Activated naive CD8-positive, alpha-beta T cell treated with anti-CD3 and anti-CD28 coated beads, Interleukin-2, amount 50 U/mL, for 16 hours (primary cell): ENCODE data around the gene ADAMTS9.

Experiments used
- DNase-seq: peaks from one replicate; pipeline ENCODE4 v3.0.0-alpha.2; 2020; ENCODE audit warnings: low read depth, low spot score

ADAMTS9 gene

DNA sequence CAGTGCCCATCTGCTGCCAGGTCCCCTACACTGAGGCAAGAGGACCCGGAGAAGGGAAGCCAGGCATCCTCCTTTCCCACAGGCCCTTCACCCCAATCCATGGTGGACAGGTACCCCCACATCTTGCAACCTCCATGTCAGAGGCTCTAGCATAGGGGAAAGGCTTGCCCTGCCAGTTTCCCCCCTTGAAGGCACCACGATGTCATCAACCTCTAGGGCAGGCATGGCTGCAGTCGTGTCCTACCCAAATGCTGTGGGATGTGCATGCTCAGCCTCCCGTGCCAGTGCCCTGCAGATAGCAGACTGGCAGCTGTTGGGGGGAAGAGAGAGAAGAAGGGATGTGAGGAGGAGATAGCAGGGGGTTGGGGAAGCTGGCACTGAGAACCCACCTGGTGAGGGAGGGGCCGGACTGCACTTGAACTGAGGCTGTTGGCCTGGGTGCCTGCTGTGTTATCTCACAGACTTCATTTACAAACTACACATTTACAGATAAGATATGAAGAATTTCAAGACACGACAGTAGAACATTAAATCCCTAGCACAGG, 197.5 kb downstream of the ADAMTS9 start:
- no peak for DNase-seq

DNA sequence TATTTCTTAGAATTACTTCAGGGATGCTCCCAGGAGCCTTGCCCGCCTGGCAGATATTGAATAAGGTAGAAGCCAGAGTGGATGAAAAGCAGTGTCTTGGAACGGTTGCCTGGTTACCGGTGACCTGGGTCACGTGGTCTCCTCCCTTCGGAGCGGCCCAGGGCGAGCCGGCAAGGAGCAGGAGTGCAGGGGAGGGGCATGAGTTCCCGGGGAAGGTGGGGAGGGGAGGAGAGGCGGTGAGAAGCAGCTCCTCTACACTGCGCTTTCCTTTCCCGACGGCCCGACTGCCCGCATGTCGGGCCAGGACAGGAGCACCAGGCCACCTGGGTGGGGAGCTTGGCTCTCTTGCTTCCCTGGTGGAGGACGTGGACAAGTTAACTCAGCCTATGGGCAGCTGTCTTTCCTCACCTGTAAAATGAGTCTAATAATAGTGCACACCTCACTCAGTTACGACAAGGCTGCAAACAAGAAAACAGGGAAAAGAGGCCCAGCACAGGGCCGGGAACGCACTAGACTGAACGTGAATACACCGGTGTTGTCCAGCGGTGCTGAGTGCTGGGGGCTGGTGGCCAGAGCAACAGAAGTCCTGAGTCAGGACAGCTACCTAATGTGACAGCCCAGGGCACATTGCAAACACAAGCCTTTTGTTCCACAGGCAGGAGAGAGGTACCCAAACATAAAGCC, 198.3 kb downstream of the ADAMTS9 start:
- no peak for DNase-seq

DNA sequence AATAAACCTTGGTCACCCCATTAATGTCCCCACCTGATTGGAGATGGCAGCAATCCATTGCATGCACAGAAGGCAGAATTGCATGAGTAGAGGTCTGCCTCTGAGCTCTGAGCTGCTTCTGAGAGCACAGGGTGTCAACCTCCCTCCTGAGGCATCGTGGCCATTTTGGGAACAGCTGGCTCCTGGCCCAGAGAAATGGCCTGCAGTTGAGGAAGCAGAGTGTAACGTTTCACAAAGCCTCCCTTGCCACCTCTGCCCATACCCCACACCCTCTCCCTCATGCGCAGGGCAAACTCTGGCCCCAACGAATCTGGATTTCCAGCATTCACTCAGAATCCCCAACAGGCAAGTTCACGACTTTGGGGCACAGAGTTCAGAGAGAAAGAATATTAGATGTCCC, 198.9 kb downstream of the ADAMTS9 start:
- DNase-seq = no peak

DNA sequence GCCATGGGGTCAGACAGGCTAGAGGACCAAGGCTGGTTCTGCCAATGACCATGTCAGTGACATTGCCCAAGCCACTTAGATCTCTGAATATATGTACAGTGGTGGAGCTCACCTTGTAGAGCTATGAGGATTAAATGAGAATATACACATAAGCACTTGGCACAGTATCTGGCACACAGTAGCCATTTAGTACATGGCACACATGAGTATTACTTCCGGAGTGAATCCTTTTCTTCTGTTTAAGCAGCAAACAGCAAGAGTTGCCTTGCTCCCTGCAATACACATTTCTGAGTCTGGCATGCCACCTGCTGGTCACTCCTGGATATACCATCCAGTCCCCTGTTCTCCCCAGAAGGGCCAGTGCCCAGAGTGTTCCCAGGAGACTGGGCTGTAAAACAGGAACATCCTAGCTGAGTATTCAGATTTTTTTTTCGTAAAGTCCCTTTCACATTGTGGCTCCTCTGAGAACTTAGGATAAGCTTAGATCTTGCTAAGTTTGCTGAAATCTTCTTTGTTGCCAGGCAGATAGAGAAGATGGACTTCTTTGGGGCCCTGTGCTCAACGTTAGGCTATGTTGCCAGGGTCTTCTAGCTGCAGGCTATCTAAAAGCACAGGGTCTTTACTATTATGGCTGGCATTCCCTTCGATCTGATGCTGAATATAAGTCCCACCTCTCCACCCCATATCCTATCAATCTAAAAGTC, 203.4 kb downstream of the ADAMTS9 start:
- peak; percentile 19 for DNase-seq

DNA sequence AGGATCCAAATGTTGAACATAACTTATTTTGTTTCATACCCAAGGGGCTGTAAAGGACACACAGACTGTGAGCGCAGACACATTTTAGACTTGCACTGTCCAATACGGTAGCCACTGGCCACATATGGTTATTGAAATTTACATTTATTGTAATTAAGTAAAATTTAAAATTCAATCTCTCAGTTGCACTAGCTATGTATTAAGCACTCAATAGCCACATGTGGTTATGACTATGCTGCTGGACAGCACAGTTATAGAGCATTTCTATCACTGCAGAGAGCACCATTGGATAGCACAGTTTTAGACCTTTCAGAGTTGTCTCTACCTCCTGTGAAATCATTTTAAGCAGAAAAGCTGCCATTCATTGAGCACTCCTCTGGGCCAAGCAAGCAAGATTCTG, 204.3 kb downstream of the ADAMTS9 start:
- DNase-seq = no peak

DNA sequence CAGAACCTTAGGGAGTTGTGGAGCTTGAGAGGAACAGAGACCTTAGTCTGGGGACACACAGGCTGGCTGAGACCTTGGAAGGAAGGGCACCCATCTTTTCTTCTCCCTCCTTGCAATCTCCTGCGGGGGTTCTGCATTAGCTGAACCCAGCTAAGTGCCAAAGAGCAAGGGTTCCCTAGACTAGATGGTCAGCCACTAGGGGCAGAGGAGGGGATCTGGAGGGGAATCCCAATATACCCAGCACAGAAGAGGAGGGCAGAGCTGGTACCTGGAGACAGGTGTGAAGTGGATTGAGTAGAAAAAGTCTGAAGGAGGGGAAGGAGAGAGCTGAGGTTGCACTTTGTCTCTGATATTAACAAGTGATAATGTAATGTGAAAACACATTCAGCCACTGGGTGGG, 212.8 kb downstream of the ADAMTS9 start:
- DNase-seq = no peak

DNA sequence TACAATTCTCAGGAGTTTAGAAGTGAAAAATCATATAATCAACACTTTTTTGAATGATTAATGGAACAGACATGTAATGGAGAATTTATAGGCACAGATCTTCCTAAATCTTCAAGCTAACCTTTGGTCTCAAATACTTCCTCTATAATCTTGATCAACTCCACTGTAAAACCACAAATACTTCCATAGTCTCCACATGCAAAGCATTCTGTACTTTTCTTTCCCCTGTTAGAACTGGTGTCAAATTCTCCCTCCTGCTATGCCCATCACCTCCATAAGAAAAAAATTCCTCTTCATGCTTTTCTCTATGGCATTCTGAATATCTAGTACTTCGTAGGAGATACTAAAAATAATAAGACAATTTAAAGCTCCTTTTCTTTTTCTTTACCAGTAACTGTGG, 214.3 kb downstream of the ADAMTS9 start:
- DNase-seq = no peak

DNA sequence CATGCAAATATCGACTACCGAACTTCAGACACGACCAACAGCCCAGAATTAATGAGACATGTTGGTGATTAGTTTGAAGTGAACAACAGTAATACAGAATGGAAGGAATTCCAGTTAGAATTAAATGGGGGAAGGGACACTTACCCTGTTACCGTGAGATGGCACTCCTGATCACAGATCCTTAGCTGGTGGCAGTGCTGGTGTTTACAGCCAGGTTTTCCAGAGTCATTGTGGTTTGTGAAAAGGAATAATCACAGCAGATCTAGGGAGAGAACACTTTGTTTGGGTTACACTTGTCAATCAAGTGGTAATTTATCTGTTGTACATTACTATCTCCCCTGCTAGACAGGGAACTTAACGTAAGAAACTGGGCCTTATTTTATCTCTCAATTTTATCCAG, 217.4 kb downstream of the ADAMTS9 start:
- DNase-seq = no peak

DNA sequence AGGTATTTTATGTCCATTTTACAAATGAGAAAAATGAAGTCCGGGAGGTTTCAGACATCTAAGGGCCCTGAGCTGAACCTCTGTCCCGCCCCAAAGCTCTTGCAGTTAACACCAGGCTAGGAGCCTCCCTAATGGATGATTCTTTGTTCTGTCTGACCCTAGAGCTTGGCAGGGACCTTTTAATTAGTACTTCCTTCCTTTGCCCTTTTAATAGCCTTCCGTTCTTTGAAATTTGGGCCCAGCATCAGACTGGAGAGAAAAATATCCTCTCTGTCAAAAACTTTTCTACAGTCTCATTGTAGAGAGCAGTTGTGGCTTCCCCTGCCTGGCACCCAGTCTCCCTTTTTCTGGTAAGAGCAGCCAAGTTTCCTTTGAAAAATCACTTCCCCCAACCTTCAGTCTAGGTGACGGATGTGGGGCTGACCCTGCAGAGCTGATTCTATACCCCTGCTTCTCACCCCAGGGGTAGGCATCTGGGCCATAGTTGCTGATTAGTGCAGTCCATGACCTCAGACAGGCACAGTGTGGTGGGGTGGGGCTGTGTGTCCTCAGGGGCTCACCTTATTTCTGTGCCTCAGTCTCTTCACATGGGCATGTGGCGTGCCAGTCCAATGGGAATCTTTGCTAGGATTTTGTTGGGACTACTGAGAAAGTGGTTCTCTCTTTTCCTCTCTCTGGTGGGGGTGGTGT, 220.4 kb downstream of the ADAMTS9 start:
- no peak for DNase-seq
